Measurements from ENCODE around the gene ONECUT1.
"Not testable (repeated sequence)": the region's sequence is repeated elsewhere in the genome, so short reads cannot be mapped to it uniquely, and the experiment has no call there.

ONECUT1 gene

DNA sequence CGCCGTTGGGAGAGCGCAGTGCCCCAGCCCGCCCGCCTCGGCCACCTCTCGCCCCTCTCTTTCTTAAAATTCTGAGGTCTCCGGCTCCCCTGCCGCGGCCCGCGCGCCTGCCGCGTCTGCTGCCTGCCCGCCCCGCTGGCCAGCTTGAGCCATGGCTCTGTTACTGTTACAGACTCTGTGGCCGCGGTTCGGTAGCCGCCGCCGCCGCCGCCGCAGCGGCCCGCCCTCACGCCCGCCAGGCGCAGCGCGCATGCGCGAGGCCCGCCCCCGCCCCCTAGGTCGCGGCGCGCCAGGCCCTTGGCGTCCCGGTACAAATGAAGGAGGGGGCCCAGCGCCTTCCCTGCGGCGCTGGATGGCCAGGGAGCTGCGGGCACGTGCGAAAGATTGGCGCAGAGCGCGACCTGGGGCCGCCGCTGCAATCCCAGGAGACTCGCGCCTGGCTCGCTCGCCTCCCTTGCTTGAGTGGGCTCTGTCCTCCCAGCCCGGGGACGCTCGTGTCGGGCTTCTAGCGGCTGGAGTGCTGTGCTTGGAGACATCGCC is at the start of gene ONECUT1:
TSS of gene ONECUT1 (minus strand) at position 168 of the 540 bp plus-strand sequence. CDS start 452 bp downstream, outside the sequence.
- no peak for DNase-seq (ENCODE audit: extremely low read depth in 1 of 2, low read depth in 1 of 2)

- no peak for DNase-seq (ENCODE audit: extremely low read depth in 1 of 2, low read depth in 1 of 2)
Measured at GRCh38 chr15:52834379-52834778, 44.2 kb upstream of the ONECUT1 start.

GRCh38 chr15:52824169-52824942 is 34.2 kb upstream of the ONECUT1 start:
- not testable (repeated sequence) for DNase-seq (ENCODE audit: extremely low read depth in 1 of 2, low read depth in 1 of 2)

GRCh38 chr15:52822475-52822874 is 32.3 kb upstream of the ONECUT1 start:
- DNase-seq (ENCODE audit: extremely low read depth in 1 of 2, low read depth in 1 of 2), result no peak

- no peak for DNase-seq (ENCODE audit: extremely low read depth in 1 of 2, low read depth in 1 of 2)
Measured at GRCh38 chr15:52819253-52819652, 29.1 kb upstream of the ONECUT1 start.

DNA sequence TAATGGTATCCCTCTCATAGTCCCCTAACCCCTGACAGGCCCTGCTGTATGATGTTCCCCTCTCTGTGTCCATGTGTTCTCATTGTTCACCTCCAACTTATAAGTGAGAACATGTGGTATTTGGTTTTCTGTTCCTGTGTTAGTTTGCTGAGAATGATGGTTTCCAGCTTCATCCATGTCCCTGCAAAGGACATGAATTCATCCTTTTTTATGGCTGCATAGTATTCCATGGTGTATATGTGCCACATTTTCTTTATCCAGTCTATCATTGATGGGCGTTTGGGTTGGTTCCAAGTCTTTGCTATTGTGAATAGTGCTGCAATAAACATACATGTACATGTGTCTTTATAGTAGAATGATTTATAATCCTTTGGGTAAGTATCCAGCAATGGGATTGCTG is 25.8 kb upstream of the ONECUT1 start:
- DNase-seq (ENCODE audit: extremely low read depth in 1 of 2, low read depth in 1 of 2), result not testable (repeated sequence)

DNA sequence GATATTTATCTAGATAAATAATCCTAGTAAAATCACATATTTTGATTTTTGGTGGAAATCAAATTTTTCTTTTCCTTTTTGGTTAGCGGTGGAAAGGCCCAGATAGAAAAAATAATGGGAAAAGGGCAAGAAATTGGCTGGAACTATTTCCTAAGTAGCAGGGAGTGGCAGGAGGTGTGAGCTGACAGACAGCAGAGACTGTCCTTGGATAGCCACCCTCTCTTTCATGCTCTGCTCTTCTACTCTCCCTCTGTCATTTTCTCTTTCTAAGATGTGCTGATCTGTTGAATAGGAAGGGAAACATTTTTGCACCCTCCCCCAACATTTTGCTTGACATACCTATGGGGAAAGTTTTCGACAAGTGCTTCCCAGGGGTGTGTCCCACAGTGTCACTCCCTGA is 18.9 kb upstream of the ONECUT1 start:
- DNase-seq (ENCODE audit: extremely low read depth in 1 of 2, low read depth in 1 of 2), result no peak

GRCh38 chr15:52808441-52808840 is 18.3 kb upstream of the ONECUT1 start:
- no peak for DNase-seq (ENCODE audit: extremely low read depth in 1 of 2, low read depth in 1 of 2)

DNA sequence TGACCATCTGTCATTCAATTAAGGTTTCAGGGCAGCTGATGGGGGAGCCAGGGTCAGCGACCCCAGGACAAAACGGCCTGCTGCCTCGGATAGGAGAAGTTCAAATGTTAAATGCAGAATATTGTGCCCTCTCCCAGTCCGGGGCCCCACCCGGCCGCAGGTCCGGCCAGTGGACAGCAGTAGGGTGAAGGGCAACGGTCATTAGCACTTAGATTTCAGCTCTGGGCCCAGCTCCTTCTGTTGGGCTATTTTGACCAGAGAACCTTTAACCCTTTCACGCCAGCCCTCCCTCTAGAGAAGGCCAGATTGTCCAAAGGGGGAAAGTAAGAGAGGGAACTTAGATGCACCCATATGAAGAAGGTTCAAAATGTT is 16.1 kb upstream of the ONECUT1 start:
- no peak for DNase-seq (ENCODE audit: extremely low read depth in 1 of 2, low read depth in 1 of 2)

GRCh38 chr15:52805351-52806283 is 15.5 kb upstream of the ONECUT1 start:
- DNase-seq (ENCODE audit: extremely low read depth in 1 of 2, low read depth in 1 of 2), result no peak

GRCh38 chr15:52804526-52805081 is 14.5 kb upstream of the ONECUT1 start:
- DNase-seq (ENCODE audit: extremely low read depth in 1 of 2, low read depth in 1 of 2), result no peak

GRCh38 chr15:52803467-52804306 is 13.6 kb upstream of the ONECUT1 start:
- no peak for DNase-seq (ENCODE audit: extremely low read depth in 1 of 2, low read depth in 1 of 2)

DNA sequence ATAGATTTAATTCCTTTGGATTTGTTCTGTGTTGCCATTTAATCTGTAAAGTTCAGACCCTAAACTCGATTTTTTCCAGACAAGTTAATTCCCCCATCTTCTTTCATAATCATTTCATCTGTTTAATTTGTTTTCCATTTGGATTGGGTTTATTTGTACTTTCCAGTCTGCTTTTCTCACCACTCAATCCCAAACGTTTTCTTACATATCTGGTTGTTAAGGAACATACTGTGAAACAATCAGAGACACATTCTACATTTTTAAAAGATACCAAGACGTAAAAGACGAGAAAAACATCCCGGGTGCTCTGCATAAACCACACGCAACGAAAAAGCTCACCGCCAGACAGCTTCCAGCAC is 13.0 kb upstream of the ONECUT1 start:
- no peak for DNase-seq (ENCODE audit: extremely low read depth in 1 of 2, low read depth in 1 of 2)

- no peak for DNase-seq (ENCODE audit: extremely low read depth in 1 of 2, low read depth in 1 of 2)
Measured at GRCh38 chr15:52802110-52802509, 12.0 kb upstream of the ONECUT1 start.

DNA sequence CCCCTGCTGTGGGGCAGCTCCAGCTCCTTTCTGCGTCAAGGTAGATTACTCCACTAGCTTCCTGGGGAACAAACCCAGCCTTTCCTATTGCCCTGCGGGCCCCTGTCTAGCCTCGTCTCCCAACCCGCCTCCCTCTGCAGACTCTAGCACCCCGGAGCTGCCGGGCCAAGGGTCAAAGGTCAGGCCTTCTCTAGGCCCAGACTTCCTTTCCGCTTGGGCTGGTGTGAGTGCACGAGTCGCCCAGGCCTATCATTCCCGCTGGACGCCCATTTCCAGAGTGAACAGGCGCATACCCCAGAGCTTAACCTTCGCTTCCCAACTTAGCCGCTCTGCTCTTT is 11.6 kb upstream of the ONECUT1 start:
- no peak for DNase-seq (ENCODE audit: extremely low read depth in 1 of 2, low read depth in 1 of 2)

DNA sequence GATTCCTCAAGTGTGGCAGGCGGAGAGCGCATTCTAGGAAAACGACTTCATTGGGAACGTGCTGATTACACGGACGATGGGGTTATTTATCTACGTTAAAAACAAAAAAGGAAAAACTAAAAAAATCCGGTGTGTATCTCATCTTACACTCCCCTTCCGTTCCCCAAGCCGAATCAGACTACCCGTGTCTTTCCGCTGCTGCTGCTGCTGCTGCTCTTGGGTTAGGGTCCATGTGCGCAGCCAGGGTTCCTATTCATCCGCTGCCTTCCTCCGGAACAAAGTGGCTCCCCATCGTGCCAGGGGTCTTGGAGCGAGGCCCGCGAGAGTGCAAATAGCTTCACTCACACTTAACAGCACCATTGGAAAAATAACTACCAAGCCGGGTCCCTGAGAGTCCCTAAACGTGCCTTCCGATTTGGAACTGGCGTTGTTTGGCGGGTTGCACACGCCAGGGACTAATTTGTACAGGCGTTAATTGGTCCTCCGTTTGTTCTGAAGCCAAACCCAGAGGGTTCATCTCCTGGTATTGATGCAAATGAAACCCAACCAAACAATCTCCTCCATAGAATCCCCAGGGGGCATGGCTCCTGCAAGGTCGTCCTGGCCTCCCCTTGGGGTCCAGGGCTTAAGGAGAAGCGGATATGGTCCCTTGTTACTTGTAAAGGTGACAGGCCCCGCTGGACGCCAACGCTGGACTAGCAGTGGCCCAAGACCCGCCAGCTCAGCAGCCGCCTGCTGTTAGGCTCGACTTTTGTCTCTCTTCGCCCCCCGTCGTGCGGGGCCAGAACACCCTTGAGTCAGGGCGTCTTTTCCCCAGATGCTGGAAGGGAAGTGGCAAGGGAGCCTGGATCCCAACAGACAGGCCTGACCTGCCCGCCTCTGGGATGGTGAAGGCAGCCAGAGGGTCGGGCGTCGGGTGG is 11.0 kb upstream of the ONECUT1 start:
- DNase-seq (ENCODE audit: extremely low read depth in 1 of 2, low read depth in 1 of 2), result no peak

DNA sequence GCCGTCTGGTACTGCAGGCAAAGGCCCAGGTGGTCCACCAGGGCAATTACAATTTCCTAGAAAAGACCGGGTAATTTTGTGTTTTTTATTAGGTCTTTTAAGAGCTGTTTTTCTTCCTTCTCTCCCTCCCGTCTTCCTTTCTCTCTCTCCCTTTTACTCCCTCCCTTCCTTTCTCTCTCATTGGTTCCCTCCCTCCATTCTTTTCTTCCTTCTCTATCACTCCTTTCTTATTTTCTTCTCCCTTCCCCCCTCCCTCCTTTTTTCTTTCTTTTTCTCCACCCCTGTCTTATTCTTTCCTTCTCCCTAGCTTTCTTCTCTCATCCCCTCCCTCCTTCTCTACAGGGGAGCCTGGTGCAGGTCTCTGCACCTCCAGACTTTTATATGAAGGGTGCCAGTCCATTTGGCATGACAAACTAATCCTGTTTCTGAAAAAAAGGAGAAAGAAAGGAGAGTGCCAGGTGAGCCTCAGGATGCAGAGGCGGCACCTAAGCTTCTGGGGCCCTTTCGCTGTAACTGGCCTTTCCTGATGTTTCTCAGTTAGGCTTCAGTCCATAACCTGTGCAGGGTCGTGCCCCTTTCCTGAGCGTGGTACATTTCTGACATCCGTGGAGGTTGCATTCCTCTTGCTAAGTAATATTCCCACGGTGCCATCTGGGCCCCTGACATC is 9.1 kb upstream of the ONECUT1 start:
- no peak for DNase-seq (ENCODE audit: extremely low read depth in 1 of 2, low read depth in 1 of 2)

GRCh38 chr15:52798529-52799101 is 8.5 kb upstream of the ONECUT1 start:
- no peak for DNase-seq (ENCODE audit: extremely low read depth in 1 of 2, low read depth in 1 of 2)
